22Rv1 (cell line): ENCODE data around the gene PIWIL1.

ENCODE experiments used
- CTCF ChIP-seq: fragments of 450-650 bp; IDR thresholded peaks from 2 replicates; pipeline ENCODE4 v1.5.1; 2017; ENCODE audit warnings: mild to moderate bottlenecking
- ZFX ChIP-seq: fragments of 450-650 bp; IDR thresholded peaks from 2 replicates; pipeline ENCODE4 v1.6.1; 2017; ENCODE audit warnings: antibody characterized with exemption, borderline replicate concordance

GRCh38 chr12:130366159-130366558, 28.5 kb downstream of the PIWIL1 start:
- TF ChIP-seq CTCF (no peak), ZFX (no peak)
